Endothelial cell (in vitro differentiated cells): ENCODE data around the gene METAP1. TPM values are rescaled to one million over a fixed set of nuclear protein-coding genes. Genes with fewer than 3 reads are reported as not detected.

Experiments
- DNase-seq: peaks from one replicate; pipeline ENCODE4 v3.0.0; 2021; ENCODE audit warnings: low spot score
- H3K27ac Mint-ChIP-seq: one replicate; pipeline ENCODE4 v1.8.0; 2021; ENCODE audit warnings: mixed read lengths, inconsistent platforms; ENCODE audit not compliant: unreplicated experiment
- H3K27me3 Mint-ChIP-seq: one replicate; pipeline ENCODE4 v1.8.0; 2021; ENCODE audit warnings: mild to moderate bottlenecking, moderate library complexity, mixed read lengths, inconsistent platforms; ENCODE audit not compliant: unreplicated experiment
- H3K36me3 Mint-ChIP-seq: one replicate; pipeline ENCODE4 v1.8.0; 2021; ENCODE audit warnings: mild to moderate bottlenecking, low read depth, mixed read lengths, inconsistent platforms; ENCODE audit not compliant: unreplicated experiment
- H3K4me1 Mint-ChIP-seq: one replicate; pipeline ENCODE4 v1.8.0; 2021; ENCODE audit warnings: mild to moderate bottlenecking, mixed read lengths, inconsistent platforms; ENCODE audit not compliant: unreplicated experiment
- H3K4me3 Mint-ChIP-seq: one replicate; pipeline ENCODE4 v1.8.0; 2021; ENCODE audit warnings: mild to moderate bottlenecking, mixed read lengths, inconsistent platforms; ENCODE audit not compliant: unreplicated experiment
- H3K9me3 Mint-ChIP-seq: one replicate; pipeline ENCODE4 v1.8.0; 2021; ENCODE audit warnings: mixed read lengths, inconsistent platforms; ENCODE audit not compliant: unreplicated experiment
- CTCF ChIP-seq: fragments of 200-600 bp; sonication (generic); IDR thresholded peaks from one replicate; pipeline ENCODE4 v1.5.0; 2021; ENCODE audit warnings: antibody characterized with exemption; ENCODE audit not compliant: unreplicated experiment
- total RNA-seq: library from RNA; stranded (reverse); fragmentation: NEBNext Ultra II Directional; extraction: Animal tissue kit (Norgen Biotek cat#: 25700); gene quantifications from one replicate; pipeline ENCODE4 v1.2.1, GENCODE V29; 2021; ENCODE audit not compliant: unreplicated experiment

The METAP1 gene
- total RNA-seq, 1 donor from 2014 or later: 31.4 TPM

DNA sequence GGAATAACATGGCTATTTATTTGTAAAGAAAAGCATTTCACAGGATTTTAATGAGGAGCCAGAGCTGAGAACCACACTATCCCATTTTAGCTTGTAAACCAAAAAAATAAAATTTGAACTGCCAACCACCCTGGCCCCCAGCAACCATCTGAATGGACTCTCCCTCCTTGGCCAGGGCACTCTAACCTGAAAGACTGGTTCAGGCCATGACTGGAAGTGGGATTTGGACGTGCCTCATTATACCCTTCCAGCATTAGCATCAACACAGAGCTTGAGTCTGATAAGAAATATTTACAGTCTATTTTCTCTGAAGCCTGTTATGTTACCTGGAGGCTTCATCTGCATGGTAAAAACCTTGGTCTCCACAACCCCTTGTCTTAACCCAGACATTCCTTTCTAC lies 30.0 kb downstream of the METAP1 start:
- Mint-ChIP-seq H3K27me3 (peaks cover 2% of the 10 kb centered on the region), H3K27ac (no peak overlapping the region), H3K36me3 (peaks cover 28% of the 10 kb centered on the region), H3K4me3 (no peak overlapping the region), H3K9me3 (peaks cover 12% of the 10 kb centered on the region), H3K4me1 (peaks cover 6% of the 10 kb centered on the region)
- TF ChIP-seq CTCF: no peak
- no peak for DNase-seq

DNA sequence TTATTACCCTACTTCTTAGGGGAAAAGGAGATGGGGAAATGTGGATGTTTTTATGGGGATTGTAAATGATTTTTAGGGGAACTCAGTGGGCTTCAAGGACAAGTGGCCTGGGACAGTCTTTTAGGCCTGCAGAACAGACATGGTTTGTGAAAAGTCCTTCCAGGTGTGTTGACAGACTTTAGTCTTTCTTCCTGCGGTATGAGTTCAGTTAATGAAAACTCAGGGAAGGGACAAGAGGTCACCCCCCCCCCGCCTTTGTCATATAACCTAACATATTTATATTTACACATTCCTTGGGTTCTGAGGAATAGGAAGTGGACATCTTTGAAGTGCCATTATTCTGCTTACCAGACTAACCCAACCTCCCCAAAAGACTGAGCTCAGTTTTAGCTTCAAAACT lies 31.8 kb downstream of the METAP1 start:
- Mint-ChIP-seq H3K9me3 (no peaks in the 10 kb centered on the region), H3K27ac (no peak overlapping the region), H3K27me3 (peaks cover 2% of the 10 kb centered on the region), H3K4me3 (no peak overlapping the region), H3K4me1 (peaks cover 6% of the 10 kb centered on the region), H3K36me3 (peaks cover 12% of the 10 kb centered on the region)
- no peak for TF ChIP-seq CTCF
- no peak for DNase-seq

- H3K4me3 Mint-ChIP-seq: no peak overlapping the region
- H3K27me3 Mint-ChIP-seq: peaks cover 2% of the 10 kb centered on the region
- TF ChIP-seq CTCF: no peak
- no peak for DNase-seq
- H3K9me3 Mint-ChIP-seq: no peaks in the 10 kb centered on the region
- H3K4me1 Mint-ChIP-seq: peaks cover 6% of the 10 kb centered on the region
- no peak overlapping the region for H3K27ac Mint-ChIP-seq
- peaks cover 8% of the 10 kb centered on the region for H3K36me3 Mint-ChIP-seq
Measured at GRCh38 chr4:99028187-99028586, 32.7 kb downstream of the METAP1 start.

GRCh38 chr4:99029018-99029735 lies 33.7 kb downstream of the METAP1 start:
- no peak overlapping the region for H3K27ac Mint-ChIP-seq
- H3K36me3 Mint-ChIP-seq: peaks cover 1% of the 10 kb centered on the region
- TF ChIP-seq CTCF: no peak
- H3K27me3 Mint-ChIP-seq: peaks cover 2% of the 10 kb centered on the region
- peaks cover 4% of the 10 kb centered on the region for H3K4me1 Mint-ChIP-seq
- DNase-seq: no peak
- H3K4me3 Mint-ChIP-seq: no peak overlapping the region
- no peaks in the 10 kb centered on the region for H3K9me3 Mint-ChIP-seq

DNA sequence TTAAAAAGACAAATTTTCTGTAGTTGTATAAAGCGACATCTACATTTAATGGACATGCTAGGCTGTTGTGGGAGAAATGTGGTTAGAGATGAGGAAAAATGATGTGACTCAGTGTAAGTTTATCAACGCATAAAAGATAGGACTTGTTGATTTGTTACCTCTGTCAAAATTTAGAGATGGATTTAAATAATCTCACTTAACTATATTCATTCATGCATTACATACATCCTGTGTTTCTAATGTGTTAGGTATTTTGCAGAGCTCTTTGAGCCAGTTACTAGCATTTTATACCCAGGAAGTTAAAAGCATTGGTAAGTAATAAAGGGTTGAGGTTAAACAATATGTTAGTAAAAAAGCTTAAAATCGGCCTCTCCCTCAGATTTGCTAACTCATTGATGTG lies 34.3 kb downstream of the METAP1 start:
- no peaks in the 10 kb centered on the region for H3K4me1 Mint-ChIP-seq
- H3K36me3 Mint-ChIP-seq: no peaks in the 10 kb centered on the region
- no peak overlapping the region for H3K4me3 Mint-ChIP-seq
- no peak for DNase-seq
- TF ChIP-seq CTCF: no peak
- peaks cover 2% of the 10 kb centered on the region for H3K27me3 Mint-ChIP-seq
- H3K27ac Mint-ChIP-seq: no peak overlapping the region
- no peaks in the 10 kb centered on the region for H3K9me3 Mint-ChIP-seq
